Erythroblast (primary cell): Measurements from ENCODE around the gene BEND3.

ENCODE experiments used
- GATA1 ChIP-seq: IDR thresholded peaks from 2 replicates; pipeline ENCODE4 v1.6.1; 2011; ENCODE audit warnings: low read depth, mild to moderate bottlenecking, control low read depth, low read length, moderate library complexity
- POLR2A ChIP-seq: IDR thresholded peaks from 2 replicates; pipeline ENCODE4 v1.6.1; 2011; ENCODE audit warnings: mild to moderate bottlenecking, low read length

GRCh38 chr6:107045826-107046675 lies 69.3 kb downstream of the BEND3 start:
- no peak for TF ChIP-seq POLR2A
- TF ChIP-seq GATA1, result no peak
